HG03066 (cell line): ENCODE results near the gene ARHGEF7.
"Not testable (repeated sequence)": the region's sequence is repeated elsewhere in the genome, so short reads cannot be mapped to it uniquely, and the experiment has no call there.

ENCODE experiments used
- ATAC-seq: cut with Tn5 transposase; IDR thresholded peaks from one replicate; pipeline ENCODE4 v1.9.1; 2021; ENCODE audit warnings: low read depth; ENCODE audit not compliant: unreplicated experiment

The ARHGEF7 gene

GRCh38 chr13:111245576-111246384, 130.7 kb downstream of the ARHGEF7 start:
- no peak for ATAC-seq

GRCh38 chr13:111247552-111247951, 132.4 kb downstream of the ARHGEF7 start:
- ATAC-seq, result no peak

- ATAC-seq, result no peak
Measured at GRCh38 chr13:111248822-111249221, 133.7 kb downstream of the ARHGEF7 start.

GRCh38 chr13:111249637-111250360, 134.7 kb downstream of the ARHGEF7 start:
- ATAC-seq, result no peak

- no peak for ATAC-seq
Measured at GRCh38 chr13:111251646-111252445, 136.7 kb downstream of the ARHGEF7 start.

- no peak for ATAC-seq
Measured at GRCh38 chr13:111252446-111253364, 137.6 kb downstream of the ARHGEF7 start.

- no peak for ATAC-seq
Measured at GRCh38 chr13:111253365-111253872, 138.3 kb downstream of the ARHGEF7 start.

GRCh38 chr13:111255228-111255790, 140.2 kb downstream of the ARHGEF7 start:
- ATAC-seq, result no peak

GRCh38 chr13:111256458-111256857, 141.3 kb downstream of the ARHGEF7 start:
- ATAC-seq, result no peak

GRCh38 chr13:111256946-111257345, 141.8 kb downstream of the ARHGEF7 start:
- no peak for ATAC-seq

GRCh38 chr13:111257899-111258298, 142.8 kb downstream of the ARHGEF7 start:
- not testable (repeated sequence) for ATAC-seq

- ATAC-seq, result no peak
Measured at GRCh38 chr13:111258637-111259036, 143.5 kb downstream of the ARHGEF7 start.

- ATAC-seq, result no peak
Measured at GRCh38 chr13:111259058-111259457, 143.9 kb downstream of the ARHGEF7 start.

- ATAC-seq, result no peak
Measured at GRCh38 chr13:111261326-111261725, 146.2 kb downstream of the ARHGEF7 start.

- ATAC-seq, result no peak
Measured at GRCh38 chr13:111262281-111262680, 147.2 kb downstream of the ARHGEF7 start.

- ATAC-seq, result no peak
Measured at GRCh38 chr13:111262715-111263114, 147.6 kb downstream of the ARHGEF7 start.

GRCh38 chr13:111263566-111263965, 148.5 kb downstream of the ARHGEF7 start:
- no peak for ATAC-seq

GRCh38 chr13:111265006-111265700, 150.0 kb downstream of the ARHGEF7 start:
- ATAC-seq, result no peak

- ATAC-seq, result no peak
Measured at GRCh38 chr13:111265701-111266035, 150.6 kb downstream of the ARHGEF7 start.
